Liver (tissue), 9 donors: ENCODE data around the gene SKAP1. TPM values are rescaled to one million over a fixed set of nuclear protein-coding genes. Genes with fewer than 3 reads are reported as not detected.

ENCODE experiments used
- DNase-seq: peaks from one replicate; pipeline ENCODE4 v3.0.0-alpha.2; 2017; ENCODE audit warnings: low spot score
- H3K27ac ChIP-seq, 2 donors: one replicate each; pipeline ENCODE4 v1.7.0; 2013; ENCODE audit warnings: inconsistent platforms in 2 of 2, low read length in 2 of 2, control low read depth in 1 of 2, low read depth in 1 of 2, mild to moderate bottlenecking in 1 of 2
- H3K27me3 ChIP-seq, 4 donors: one replicate each; pipeline versions ENCODE4 v1.6.1 to v1.7.0; 2013; ENCODE audit warnings: low read length in 3 of 4, inconsistent platforms in 1 of 4, mild to moderate bottlenecking in 1 of 4, moderate library complexity in 1 of 4; ENCODE audit not compliant: control insufficient read depth in 4 of 4, insufficient read depth in 4 of 4
- H3K36me3 ChIP-seq, 4 donors: one replicate each; pipeline versions ENCODE4 v1.6.1 to v1.7.0; 2013; ENCODE audit warnings: low read length in 3 of 4, mild to moderate bottlenecking in 3 of 4, low read depth in 1 of 4, moderate library complexity in 1 of 4; ENCODE audit not compliant: control insufficient read depth in 4 of 4, insufficient read depth in 3 of 4
- H3K4me1 ChIP-seq, 4 donors: one replicate each; pipeline versions ENCODE4 v1.6.1 to v1.7.0; 2013; ENCODE audit warnings: low read length in 3 of 4, mild to moderate bottlenecking in 3 of 4, moderate library complexity in 1 of 4; ENCODE audit not compliant: control insufficient read depth in 4 of 4, insufficient read depth in 4 of 4
- H3K4me3 ChIP-seq, 3 donors: one replicate each; pipeline versions ENCODE4 v1.6.1 to v1.7.0; 2013; ENCODE audit warnings: low read length in 3 of 3, control low read depth in 1 of 3, low read depth in 1 of 3, mild to moderate bottlenecking in 1 of 3
- H3K9ac ChIP-seq, 2 donors: one replicate each; pipeline ENCODE4 v1.7.0; 2013; ENCODE audit warnings: low read length in 2 of 2, mild to moderate bottlenecking in 2 of 2, moderate library complexity in 2 of 2, control low read depth in 1 of 2, low read depth in 1 of 2
- H3K9me3 ChIP-seq, 4 donors: one replicate each; pipeline versions ENCODE4 v1.6.1 to v1.7.0; 2013; ENCODE audit warnings: low read length in 3 of 4; ENCODE audit not compliant: control insufficient read depth in 4 of 4
- ATF3 ChIP-seq: IDR thresholded peaks from 2 replicates; pipeline ENCODE4 v1.6.1; 2016; ENCODE audit warnings: antibody characterized with exemption
- CTCF ChIP-seq: fragments of 150-350 bp; IDR thresholded peaks from 2 replicates; pipeline ENCODE4 v1.5.1; 2017; ENCODE audit warnings: improper control_type of control experiment, low read depth, low read length; ENCODE audit not compliant: missing input control
- EGR1 ChIP-seq, 2 donors: IDR thresholded peaks; 2 replicates each; pipeline ENCODE4 v1.6.1; 2016 to 2018; ENCODE audit warnings: antibody characterized with exemption in 2 of 2, low read depth in 2 of 2
- FOXA1 ChIP-seq: IDR thresholded peaks from 2 replicates; pipeline ENCODE4 v1.6.1; 2016; ENCODE audit warnings: antibody characterized with exemption
- FOXA2 ChIP-seq: IDR thresholded peaks from 2 replicates; pipeline ENCODE4 v1.6.1; 2016; ENCODE audit warnings: antibody characterized with exemption
- GABPA ChIP-seq, 2 donors: IDR thresholded peaks in 1 of 2; conservative IDR thresholded peaks in 1 of 2; 2 replicates each; pipeline ENCODE4 v1.6.1; 2016; ENCODE audit warnings: antibody characterized with exemption in 2 of 2, mild to moderate bottlenecking in 1 of 2, moderate library complexity in 1 of 2
- HNF4A ChIP-seq, 2 donors: conservative IDR thresholded peaks; 2 replicates each; pipeline ENCODE4 v1.6.1; 2016; ENCODE audit warnings: antibody characterized with exemption in 2 of 2, mild to moderate bottlenecking in 2 of 2
- HNF4G ChIP-seq: IDR thresholded peaks from 2 replicates; pipeline ENCODE4 v1.6.1; 2016; ENCODE audit warnings: antibody characterized with exemption
- JUND ChIP-seq, 2 donors: IDR thresholded peaks; 2 replicates each; pipeline ENCODE4 v1.6.1; 2016; ENCODE audit warnings: antibody characterized with exemption in 2 of 2
- NR2F2 ChIP-seq: IDR thresholded peaks from 2 replicates; pipeline ENCODE4 v1.6.1; 2016; ENCODE audit warnings: antibody characterized with exemption
- RAD21 ChIP-seq, 2 donors: IDR thresholded peaks; 2 replicates each; pipeline ENCODE4 v1.6.1; 2016; ENCODE audit warnings: antibody characterized with exemption in 2 of 2, mild to moderate bottlenecking in 2 of 2
- REST ChIP-seq: IDR thresholded peaks from 2 replicates; pipeline ENCODE4 v1.6.1; 2016; ENCODE audit warnings: antibody characterized with exemption, mild to moderate bottlenecking
- RXRA ChIP-seq, 2 donors: IDR thresholded peaks; 2 replicates each; pipeline ENCODE4 v1.6.1; 2017 to 2018; ENCODE audit warnings: antibody characterized with exemption in 2 of 2, mild to moderate bottlenecking in 1 of 2
- SP1 ChIP-seq: IDR thresholded peaks from 2 replicates; pipeline ENCODE4 v1.6.1; 2018; ENCODE audit warnings: antibody characterized with exemption, mild to moderate bottlenecking
- YY1 ChIP-seq: IDR thresholded peaks from 2 replicates; pipeline ENCODE4 v1.6.1; 2016; ENCODE audit warnings: antibody characterized with exemption, mild to moderate bottlenecking
- ZBTB33 ChIP-seq: IDR thresholded peaks from 2 replicates; pipeline ENCODE4 v1.6.1; 2016; ENCODE audit warnings: antibody characterized with exemption
- whole genome bisulfite sequencing: extraction: QIAGEN DNeasy Blood & Tissue Kit; methylation state at CpG from one replicate; pipeline ENCODE4 v1.1.7; 2013; 5-methylcytosine and 5-hydroxymethylcytosine counted together
- polyA plus RNA-seq, 2 donors: library from polyadenylated mRNA; stranded (reverse) in 1 of 2; unstranded in 1 of 2; fragments of 200-250 nt in 1 of 2; fragments of >200 nt in 1 of 2; fragmentation: Nextera tagmentation in 1 of 2; extraction: Ambion mirVana in 1 of 2; gene quantifications; one replicate each; pipeline versions ENCODE4 v1.2.1 to v1.2.3, GENCODE V29; 2013 to 2015
- total RNA-seq, 2 donors: library from RNA; depleted of rRNA; stranded (reverse); fragments of >200 nt; gene quantifications; one replicate each; pipeline ENCODE4 v1.2.3, GENCODE V29; 2014
- donor health status: healthy.
- donor health status: healthy.
- donor health status: healthy.
- donor health status: healthy.
- donor health status: healthy.

SKAP1 gene
- total and polyA plus RNA-seq, 4 donors, result 2.5 to 20.8 (median 11.3) TPM

DNA sequence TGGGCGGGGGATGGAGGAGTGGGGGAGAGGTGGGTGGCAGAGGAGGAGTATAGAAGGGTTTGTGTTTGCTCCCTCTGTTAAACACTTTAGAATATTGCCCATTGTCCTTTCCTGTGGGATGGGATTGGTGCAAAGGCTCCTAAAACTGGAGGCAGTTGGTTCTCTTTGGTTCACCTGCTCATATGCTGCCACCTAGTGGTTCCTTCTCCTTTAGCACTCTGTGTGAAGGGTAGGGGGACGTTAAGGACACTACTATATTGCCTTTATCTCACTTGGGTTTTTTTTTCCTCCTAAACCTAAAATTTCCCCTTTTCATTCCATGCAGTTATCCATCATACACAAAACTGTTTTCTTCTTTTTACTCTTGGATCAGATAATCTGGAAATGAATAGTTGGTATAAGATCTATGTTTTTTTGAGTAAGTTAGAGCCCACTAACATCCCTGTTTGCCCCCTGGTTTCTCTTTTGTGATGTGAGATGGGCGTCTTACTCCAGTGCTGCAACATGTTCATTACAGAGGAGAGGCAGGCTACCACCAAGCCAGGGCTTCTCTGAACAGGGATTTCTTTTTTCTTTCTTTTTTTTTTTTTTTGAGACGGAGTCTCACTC is 298.7 kb downstream of the SKAP1 start:
- H3K4me1 ChIP-seq, result no peaks in the 10 kb centered on the region
- DNase-seq, result peak; percentile 50
- TF ChIP-seq RAD21 (IDR thresholded peaks at IDR 0.05) (peak; percentile 87 to 93), GABPA (IDR thresholded peaks at IDR 0.05 in 1 of 2, conservative IDR thresholded peaks at IDR 0.05 in 1 of 2) (no peak), FOXA2 (no peak), JUND (IDR thresholded peaks at IDR 0.05) (no peak), EGR1 (IDR thresholded peaks at IDR 0.05; ENCODE audit: low read depth in 2 of 2) (no peak), HNF4A (conservative IDR thresholded peaks at IDR 0.05) (no peak), CTCF (peak; percentile 87), FOXA1 (no peak), YY1 (no peak), NR2F2 (no peak), REST (no peak)
- H3K27ac ChIP-seq, result no peak overlapping the region
- H3K9me3 ChIP-seq, result no peaks in the 10 kb centered on the region
- no peak overlapping the region for H3K4me3 ChIP-seq
- WGBS, result 56% methylated on average over 4 of the region's 4 CpGs
- no peaks in the 10 kb centered on the region for H3K27me3 ChIP-seq
- no peak overlapping the region for H3K9ac ChIP-seq
- peaks cover 0 to 2% (median 0%) of the 10 kb centered on the region in 4 donors for H3K36me3 ChIP-seq

DNA sequence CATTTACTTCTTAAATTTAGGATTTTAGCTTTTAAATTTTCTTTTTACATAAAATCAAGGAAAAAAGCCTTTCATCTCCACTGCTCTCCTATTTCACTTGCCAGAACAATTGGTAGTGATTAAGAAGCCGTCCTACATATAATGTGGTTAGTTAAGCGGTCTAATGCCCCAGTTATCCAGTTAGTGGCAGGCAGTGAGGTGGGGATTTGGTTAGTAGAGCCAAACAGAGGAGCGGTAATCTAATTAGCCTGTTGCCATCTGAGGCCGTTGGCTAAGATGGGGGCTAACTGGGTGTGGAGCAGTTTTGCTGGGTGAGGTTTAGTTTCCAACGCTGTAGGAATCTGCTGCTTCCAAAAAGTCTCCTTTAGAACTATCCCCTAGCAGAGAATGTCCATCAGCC is 300.0 kb downstream of the SKAP1 start:
- DNase-seq, result no peak
- Histone ChIP-seq H3K27me3 (no peaks in the 10 kb centered on the region), H3K9me3 (no peaks in the 10 kb centered on the region), H3K4me3 (no peak overlapping the region), H3K36me3 (peaks cover 0 to 2% (median 0%) of the 10 kb centered on the region in 4 donors), H3K9ac (no peak overlapping the region), H3K27ac (no peak overlapping the region), H3K4me1 (no peaks in the 10 kb centered on the region)
- no peak for TF ChIP-seq ATF3
- TF ChIP-seq FOXA1, result no peak
- no peak for TF ChIP-seq YY1
- TF ChIP-seq GABPA (IDR thresholded peaks at IDR 0.05 in 1 of 2, conservative IDR thresholded peaks at IDR 0.05 in 1 of 2), result no peak
- no peak for TF ChIP-seq HNF4G
- TF ChIP-seq REST, result no peak
- TF ChIP-seq JUND (IDR thresholded peaks at IDR 0.05), result no peak
- TF ChIP-seq FOXA2, result no peak
- TF ChIP-seq SP1, result no peak
- no peak for TF ChIP-seq ZBTB33
- no peak for TF ChIP-seq RXRA (IDR thresholded peaks at IDR 0.05)
- 72% methylated on average over 5 of the region's 5 CpGs for WGBS
